GM12873 (cell line): ENCODE data around the gene SPEN.

Experiments used
- TF ChIP-seq, protein P1 (sequence below): IDR thresholded peaks from 2 replicates; pipeline ENCODE4 v1.5.1; 2012; ENCODE audit warnings: low read depth, mild to moderate bottlenecking, moderate library complexity, low read length, control low read depth; ENCODE audit not compliant: insufficient read depth; ENCODE audit errors: missing control alignments

Gene SPEN

DNA sequence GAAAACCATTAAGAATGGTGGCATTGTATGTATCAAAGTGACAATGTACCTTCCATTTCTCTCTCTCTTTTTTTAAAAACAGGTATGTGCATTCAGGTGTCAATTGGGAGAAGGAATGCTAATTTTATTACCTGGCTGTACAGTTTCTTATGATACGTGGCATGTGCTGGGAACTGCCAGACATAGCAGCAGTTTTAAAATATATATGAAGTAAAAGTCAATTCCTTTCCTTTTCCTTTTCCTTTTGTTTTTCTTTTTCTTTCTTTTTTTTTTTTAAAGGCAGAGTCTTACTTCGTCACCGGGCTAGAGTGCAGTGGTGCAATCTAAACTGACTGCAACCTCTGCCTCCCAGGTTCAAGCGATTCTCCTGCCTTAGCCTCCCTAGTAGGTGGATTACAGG, 37.0 kb downstream of the SPEN start:
- TF ChIP-seq, protein P1, sequence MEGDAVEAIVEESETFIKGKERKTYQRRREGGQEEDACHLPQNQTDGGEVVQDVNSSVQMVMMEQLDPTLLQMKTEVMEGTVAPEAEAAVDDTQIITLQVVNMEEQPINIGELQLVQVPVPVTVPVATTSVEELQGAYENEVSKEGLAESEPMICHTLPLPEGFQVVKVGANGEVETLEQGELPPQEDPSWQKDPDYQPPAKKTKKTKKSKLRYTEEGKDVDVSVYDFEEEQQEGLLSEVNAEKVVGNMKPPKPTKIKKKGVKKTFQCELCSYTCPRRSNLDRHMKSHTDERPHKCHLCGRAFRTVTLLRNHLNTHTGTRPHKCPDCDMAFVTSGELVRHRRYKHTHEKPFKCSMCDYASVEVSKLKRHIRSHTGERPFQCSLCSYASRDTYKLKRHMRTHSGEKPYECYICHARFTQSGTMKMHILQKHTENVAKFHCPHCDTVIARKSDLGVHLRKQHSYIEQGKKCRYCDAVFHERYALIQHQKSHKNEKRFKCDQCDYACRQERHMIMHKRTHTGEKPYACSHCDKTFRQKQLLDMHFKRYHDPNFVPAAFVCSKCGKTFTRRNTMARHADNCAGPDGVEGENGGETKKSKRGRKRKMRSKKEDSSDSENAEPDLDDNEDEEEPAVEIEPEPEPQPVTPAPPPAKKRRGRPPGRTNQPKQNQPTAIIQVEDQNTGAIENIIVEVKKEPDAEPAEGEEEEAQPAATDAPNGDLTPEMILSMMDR: no peak

DNA sequence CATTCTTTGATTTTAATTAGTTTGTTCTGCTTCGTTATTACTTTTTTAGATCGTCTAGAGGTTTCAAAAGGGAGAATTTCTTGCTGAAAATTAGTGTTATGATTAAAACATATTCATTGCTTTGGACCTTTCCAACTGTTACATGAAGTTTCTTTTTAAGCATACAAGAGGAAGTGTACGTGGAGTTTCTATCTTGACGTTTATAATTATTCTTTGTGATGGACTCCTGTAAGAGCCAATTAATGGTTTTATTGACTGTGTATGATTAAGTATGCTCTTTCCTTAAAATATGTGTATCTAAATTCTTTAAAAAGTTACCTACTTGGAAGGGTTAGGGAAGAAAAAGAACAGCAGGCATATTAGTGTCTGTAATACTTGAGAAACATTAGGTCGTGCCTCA, 37.8 kb downstream of the SPEN start:
- TF ChIP-seq, protein P1: no peak

DNA sequence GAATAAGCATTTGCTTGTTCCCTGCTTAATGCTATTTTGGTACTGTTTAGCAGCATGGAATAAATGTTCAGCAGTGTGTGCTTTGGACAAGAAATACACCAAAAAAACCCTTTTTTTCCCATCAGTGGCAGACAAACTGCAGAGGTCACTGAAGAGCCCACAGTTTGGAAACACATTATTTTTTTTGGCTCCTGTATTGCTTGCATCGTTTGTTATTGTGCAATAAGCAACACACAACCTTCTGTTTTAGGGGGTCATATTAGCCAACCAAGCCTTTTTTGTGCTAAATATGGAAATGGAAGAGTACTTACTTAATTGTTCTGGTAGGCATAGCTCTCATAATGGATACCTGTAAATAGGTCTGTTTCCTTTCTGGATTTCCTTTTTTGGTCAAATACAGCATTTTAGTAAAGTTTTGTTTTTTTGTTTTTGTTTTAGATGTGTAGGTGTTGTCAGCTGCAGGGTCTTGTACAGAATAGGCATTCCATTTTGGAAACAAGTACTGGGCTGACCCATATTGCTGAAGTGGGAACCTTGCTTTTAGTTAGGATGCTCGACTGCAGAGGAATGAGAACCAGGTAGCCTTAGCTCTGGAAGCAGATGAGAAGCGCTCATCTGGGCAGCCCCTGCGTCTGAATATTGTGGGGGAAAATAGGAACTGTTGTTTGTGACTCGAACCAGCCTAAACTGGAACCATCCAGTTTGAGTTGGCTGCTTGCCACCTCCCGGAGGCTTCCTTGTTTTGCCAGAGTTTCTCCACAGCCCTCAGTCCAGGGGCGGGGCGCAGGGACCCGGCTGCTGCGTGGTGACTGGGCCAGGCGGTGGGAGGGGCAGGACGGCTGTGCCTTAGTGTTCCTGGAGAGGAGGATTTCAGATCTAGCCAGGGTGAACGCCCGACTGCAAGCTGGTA, 38.4 kb downstream of the SPEN start:
- TF ChIP-seq, protein P1: no peak

DNA sequence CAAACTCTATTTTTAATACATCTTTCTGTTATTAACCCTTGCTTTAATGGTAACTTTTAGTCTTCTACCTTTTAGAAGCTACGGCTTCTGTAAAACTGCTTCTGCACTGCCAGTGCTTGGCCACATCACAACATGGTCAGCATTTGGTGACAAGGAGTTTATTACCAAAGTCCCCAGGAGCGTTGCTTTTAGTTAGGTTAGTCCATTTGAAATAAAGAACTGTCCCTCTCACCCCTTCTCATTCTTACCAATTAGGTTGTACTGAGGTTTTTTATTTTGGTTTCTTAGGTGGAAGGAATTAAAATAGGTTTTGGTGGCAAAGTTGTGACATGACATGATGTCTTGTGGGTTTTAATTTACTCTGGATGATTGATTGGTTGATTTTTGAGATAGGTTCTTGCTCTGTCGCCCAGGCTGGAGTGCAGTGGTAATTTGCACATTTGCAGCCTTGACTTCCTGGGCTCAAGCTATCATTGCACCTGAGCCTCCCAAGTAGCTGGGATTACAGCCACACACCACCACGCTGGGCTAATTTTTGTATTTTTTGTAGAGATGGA, 39.2 kb downstream of the SPEN start:
- TF ChIP-seq, protein P1: no peak

DNA sequence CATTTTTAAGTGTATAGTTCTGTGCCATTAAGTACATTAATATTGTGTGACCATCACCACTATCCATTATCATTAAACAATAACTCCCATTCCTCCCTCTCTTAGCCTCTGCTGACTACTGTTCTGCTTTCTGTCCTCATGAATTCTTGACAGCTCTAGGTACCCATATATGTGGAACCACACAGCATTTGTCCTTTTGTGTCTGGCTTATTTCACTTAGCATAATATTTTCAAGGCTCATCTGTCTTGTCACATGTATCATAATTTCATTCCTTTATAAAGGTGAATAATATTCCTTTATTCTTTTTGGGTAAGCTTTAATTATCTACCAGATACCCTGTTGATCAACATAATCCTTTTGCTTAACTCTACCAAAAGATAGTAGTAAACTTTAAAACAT, 47.7 kb downstream of the SPEN start:
- TF ChIP-seq, protein P1: no peak

DNA sequence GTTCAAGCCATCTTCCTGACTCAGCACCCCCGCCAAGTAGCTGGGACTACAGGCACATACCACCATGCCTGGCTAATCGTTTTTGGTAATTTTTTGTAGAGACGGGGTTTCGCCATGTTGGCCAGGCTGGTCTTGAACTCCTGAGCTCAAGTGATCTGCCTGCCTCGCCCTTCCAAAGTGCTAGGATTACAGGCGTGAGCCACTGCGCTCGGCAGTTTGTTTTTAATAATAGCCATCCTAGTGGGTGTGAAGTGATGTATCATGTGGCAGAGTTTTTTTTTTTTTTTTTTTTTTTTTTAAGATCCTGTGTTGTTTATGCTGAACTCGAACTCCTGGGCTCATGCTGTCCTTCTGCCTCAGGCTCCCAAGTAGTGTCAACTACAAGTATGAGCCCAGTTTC, 51.8 kb downstream of the SPEN start:
- TF ChIP-seq, protein P1: no peak

DNA sequence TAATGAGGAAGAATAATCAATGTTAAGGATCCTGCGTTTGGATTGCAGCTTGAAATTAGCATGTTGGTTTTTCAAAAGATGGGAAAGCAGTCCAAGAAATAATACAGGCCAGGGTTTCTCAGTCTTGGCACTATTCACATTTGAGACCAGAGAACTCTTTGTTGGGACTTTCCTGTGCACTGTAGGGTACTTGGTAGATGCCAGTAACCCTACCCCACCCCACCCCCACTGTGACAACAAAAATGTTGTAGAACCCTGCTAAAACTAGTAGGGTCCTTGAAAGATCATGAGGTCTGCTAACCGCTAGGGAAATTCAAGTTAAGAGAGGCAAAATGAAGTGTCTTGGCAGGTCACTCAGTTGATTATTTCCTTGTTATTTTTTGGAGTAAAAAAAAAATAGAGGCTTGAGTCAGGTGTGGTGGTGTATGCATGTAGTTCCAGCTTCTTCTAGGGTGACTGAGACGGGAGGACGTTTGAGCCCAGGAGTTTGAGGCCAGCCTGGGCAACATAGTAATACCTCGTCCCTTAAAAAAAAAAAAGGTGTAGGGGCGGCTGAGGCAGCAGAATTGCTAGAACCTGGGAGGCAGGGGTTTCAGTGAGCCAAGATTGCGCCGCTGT, 53.3 kb downstream of the SPEN start:
- TF ChIP-seq, protein P1: no peak
